Right lobe of liver (tissue), 6 donors: ENCODE data around the gene GPC6. TPM values are rescaled to one million over a fixed set of nuclear protein-coding genes. Genes with fewer than 3 reads are reported as not detected.

ENCODE experiments used
- ATAC-seq, 4 donors: fragments of 200-7000 bp; cut with Tn5 transposase; one replicate each; pipeline ENCODE4 v1.9.1; 2020; ENCODE audit warnings: mild to moderate bottlenecking in 4 of 4, moderate library complexity in 4 of 4
- DNase-seq, 3 donors: peaks; one replicate each; pipeline ENCODE4 v3.0.0-alpha.2; 2020
- H3K27ac ChIP-seq, 3 donors: fragments of 200-600 bp; one replicate each; pipeline ENCODE4 v1.8.0; 2022
- H3K27me3 ChIP-seq, 2 donors: fragments of 200-600 bp; one replicate each; pipeline ENCODE4 v1.8.0; 2022
- H3K36me3 ChIP-seq, 4 donors: fragments of 200-600 bp; sonication (generic) in 1 of 4; one replicate each; pipeline versions ENCODE4 v1.5.1 to v1.8.0; 2017 to 2022; ENCODE audit warnings: control low read depth in 1 of 4
- H3K4me1 ChIP-seq, 4 donors: fragments of 200-600 bp; sonication (generic) in 1 of 4; one replicate each; pipeline versions ENCODE4 v1.5.1 to v1.8.0; 2017 to 2022; ENCODE audit warnings: control low read depth in 1 of 4
- H3K4me3 ChIP-seq, 3 donors: fragments of 200-600 bp; one replicate each; pipeline ENCODE4 v1.8.0; 2022
- H3K9me3 ChIP-seq, 4 donors: fragments of 200-600 bp; sonication (generic) in 1 of 4; one replicate each; pipeline versions ENCODE4 v1.5.1 to v1.8.0; 2017 to 2022; ENCODE audit warnings: control low read depth in 1 of 4
- CTCF ChIP-seq, 4 donors: fragments of 200-600 bp in 3 of 4; fragments of 450-650 bp in 1 of 4; IDR thresholded peaks; one replicate each; pipeline versions ENCODE4 v1.5.1 to v1.8.0; 2016 to 2022; ENCODE audit warnings: antibody characterized with exemption in 4 of 4, mild to moderate bottlenecking in 2 of 4
- POLR2A ChIP-seq: fragments of 450-650 bp; IDR thresholded peaks from one replicate; pipeline ENCODE4 v1.6.1; 2017; ENCODE audit warnings: antibody characterized with exemption, mild to moderate bottlenecking
- WGBS: methylation state at CpG from one replicate; pipeline ENCODE4 v1.1.6; 2018; ENCODE audit warnings: low coverage, low lambda C conversion rate; ENCODE audit not compliant: insufficient coverage; ENCODE audit errors: missing lambda C conversion rate; 5-methylcytosine and 5-hydroxymethylcytosine counted together
- intact Hi-C, 2 donors: fragments of 100-400 bp; cut with DNase I; formaldehyde crosslinking; loops; one replicate each; pipeline versions ENCODE4 v1.11.2 to v1.14.1; 2022
- total RNA-seq, 6 experiments: library from RNA; depleted of rRNA in 2 of 6; stranded (reverse); fragments of >200 nt in 2 of 6; fragmentation: NEBNext Ultra II Directional in 3 of 6; extraction: Animal tissue kit (Norgen Biotek cat#: 25700) in 3 of 6; gene quantifications; one replicate each; pipeline versions ENCODE4 v1.1.0 to v1.2.4, GENCODE V29; 2016 to 2023
- donor health status: DM: no; HTN: yes; CAD: no.
- donor health status: DM: no; HTN: no; CAD: no.
- donor health status: DM: no; HTN: no; CAD: no.
- donor health status: DM: no; HTN: yes; CAD: no.
- donor health status: DM: no; HTN: yes; CAD: no.

The GPC6 gene
- total RNA-seq, 6 experiments from 2014 or later, result 18.6 to 30.1 (median 20.2) TPM

- peak; percentile 32 to 94 (median 46) for ATAC-seq
- Histone ChIP-seq H3K9me3 (no peaks in the 10 kb centered on the region), H3K4me3 (peak overlapping the region in 1 of 3 donors; percentile 2), H3K27me3 (no peaks in the 10 kb centered on the region), H3K27ac (peak overlapping the region in 1 of 3 donors; percentile 17), H3K4me1 (no peaks in the 10 kb centered on the region), H3K36me3 (no peaks in the 10 kb centered on the region)
- intact Hi-C loops, result no loop called here
- 25% methylated on average over 3 of the region's 3 CpGs for WGBS
- TF ChIP-seq POLR2A (no peak), CTCF (IDR thresholded peaks at IDR 0.05) (no peak)
- no peak for DNase-seq
Observed at GRCh38 chr13:94090773-94091480, 864.3 kb downstream of the GPC6 start.

- no peaks in the 10 kb centered on the region for H3K36me3 ChIP-seq
- 93% methylated on average over 2 of the region's 2 CpGs for WGBS
- H3K4me1 ChIP-seq, result no peaks in the 10 kb centered on the region
- H3K27ac ChIP-seq, result no peak overlapping the region
- H3K27me3 ChIP-seq, result no peaks in the 10 kb centered on the region
- DNase-seq (no peak), ATAC-seq (no peak)
- H3K9me3 ChIP-seq, result no peaks in the 10 kb centered on the region
- TF ChIP-seq CTCF (IDR thresholded peaks at IDR 0.05) (no peak), POLR2A (no peak)
- no peak overlapping the region for H3K4me3 ChIP-seq
- intact Hi-C loops, result no loop called here
Observed at GRCh38 chr13:94093652-94094315, 867.2 kb downstream of the GPC6 start.

- Histone ChIP-seq H3K27me3 (no peaks in the 10 kb centered on the region), H3K4me3 (no peak overlapping the region), H3K36me3 (no peaks in the 10 kb centered on the region), H3K27ac (no peak overlapping the region), H3K9me3 (no peaks in the 10 kb centered on the region), H3K4me1 (no peaks in the 10 kb centered on the region)
- WGBS, result 87% methylated on average over 2 of the region's 2 CpGs
- DNase-seq (no peak), ATAC-seq (no peak)
- intact Hi-C loops, result no loop called here
- no peak for TF ChIP-seq CTCF (IDR thresholded peaks at IDR 0.05)
- TF ChIP-seq POLR2A, result no peak
Observed at GRCh38 chr13:94109715-94110374, 883.2 kb downstream of the GPC6 start.

- no peak for TF ChIP-seq POLR2A
- no peak for TF ChIP-seq CTCF (IDR thresholded peaks at IDR 0.05)
- Histone ChIP-seq H3K4me1 (no peaks in the 10 kb centered on the region), H3K9me3 (no peaks in the 10 kb centered on the region), H3K27me3 (no peaks in the 10 kb centered on the region), H3K27ac (no peak overlapping the region), H3K4me3 (no peak overlapping the region), H3K36me3 (no peaks in the 10 kb centered on the region)
- intact Hi-C loops, result no loop called here
- WGBS, result 55% methylated on average over 3 of the region's 3 CpGs
- peak; percentile 63 to 97 (median 64) for ATAC-seq
- DNase-seq, result peak in 1 of 3 donors; percentile 22
Observed at GRCh38 chr13:94112227-94112626, 885.6 kb downstream of the GPC6 start.
